AG08395 (cell line): ENCODE measurements around the gene TEK.
"Not testable (repeated sequence)": the region's sequence is repeated elsewhere in the genome, so short reads cannot be mapped to it uniquely, and the experiment has no call there.

Source experiments
- DNase-seq: peaks from one replicate; pipeline ENCODE4 v3.0.0; 2012; ENCODE audit warnings: mixed read lengths, low spot score

Gene TEK

DNA sequence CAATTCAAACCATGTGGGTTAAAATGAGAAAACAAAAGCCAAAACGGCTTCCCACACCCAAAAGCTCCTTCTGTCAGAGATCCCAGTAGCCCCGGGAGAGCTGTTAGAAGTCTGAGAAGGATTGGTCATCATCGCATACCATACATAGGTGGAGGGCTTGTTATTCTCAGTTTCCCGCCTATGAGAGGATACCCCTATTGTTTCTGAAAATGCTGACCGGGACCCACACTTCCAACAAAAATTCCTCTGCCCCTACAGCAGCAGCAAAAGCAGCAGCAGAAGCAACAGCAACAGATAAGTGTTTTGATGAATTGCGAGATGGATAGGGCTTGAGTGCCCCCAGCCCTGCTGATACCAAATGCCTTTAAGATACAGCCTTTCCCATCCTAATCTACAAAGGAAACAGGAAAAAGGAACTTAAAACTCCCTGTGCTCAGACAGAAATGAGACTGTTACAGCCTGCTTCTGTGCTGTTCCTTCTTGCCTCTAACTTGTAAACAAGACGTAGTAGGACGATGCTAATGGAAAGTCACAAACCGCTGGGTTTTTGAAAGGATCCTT lies at the start of gene TEK:
TEK (plus strand) TSS at position 245 of the 561 bp plus-strand sequence. CDS start 366 bp downstream, outside the sequence.
- peak; percentile 13 for DNase-seq

DNA sequence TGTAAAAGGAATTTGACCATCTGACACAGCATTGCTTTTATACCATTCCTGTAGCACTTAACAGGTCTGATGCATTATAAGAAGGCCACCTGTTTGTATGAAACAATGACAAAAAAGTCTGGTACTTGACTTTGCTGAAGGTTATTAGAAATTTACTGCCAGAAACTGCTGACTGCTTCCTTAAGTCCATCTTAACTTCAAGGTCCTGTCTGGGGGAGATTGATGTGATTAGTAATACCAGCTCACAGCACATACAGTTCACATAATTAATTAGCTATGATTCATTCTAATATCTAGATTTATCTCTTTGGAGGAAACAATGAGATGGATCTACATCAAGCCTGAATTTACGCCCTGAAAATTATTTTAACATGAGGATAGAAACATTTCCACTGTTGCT lies 49.6 kb upstream of the TEK start:
- no peak for DNase-seq

DNA sequence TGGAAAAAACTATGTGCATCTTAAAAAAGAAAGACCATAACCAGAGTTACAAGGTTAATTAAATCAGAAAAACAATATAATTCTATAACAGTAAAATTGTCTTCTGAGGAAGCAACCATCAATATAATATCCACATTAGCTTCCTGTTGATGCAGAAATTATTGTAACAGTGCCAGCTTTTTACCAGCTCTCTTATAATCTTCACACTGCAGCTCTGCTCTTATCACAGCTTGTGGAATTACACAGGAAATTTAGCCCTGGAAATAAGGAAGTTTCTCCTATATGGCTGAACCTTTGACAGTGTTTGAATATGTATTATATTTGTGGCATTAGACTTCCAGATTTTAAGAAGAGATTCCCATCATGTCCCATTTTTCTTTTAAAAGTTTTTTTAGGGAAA lies 49.1 kb upstream of the TEK start:
- DNase-seq, result no peak

- no peak for DNase-seq
Observed at GRCh38 chr9:27065288-27065687, 43.7 kb upstream of the TEK start.

- no peak for DNase-seq
Observed at GRCh38 chr9:27073841-27074728, 34.9 kb upstream of the TEK start.

GRCh38 chr9:27078685-27079084 lies 30.3 kb upstream of the TEK start:
- DNase-seq, result no peak

DNA sequence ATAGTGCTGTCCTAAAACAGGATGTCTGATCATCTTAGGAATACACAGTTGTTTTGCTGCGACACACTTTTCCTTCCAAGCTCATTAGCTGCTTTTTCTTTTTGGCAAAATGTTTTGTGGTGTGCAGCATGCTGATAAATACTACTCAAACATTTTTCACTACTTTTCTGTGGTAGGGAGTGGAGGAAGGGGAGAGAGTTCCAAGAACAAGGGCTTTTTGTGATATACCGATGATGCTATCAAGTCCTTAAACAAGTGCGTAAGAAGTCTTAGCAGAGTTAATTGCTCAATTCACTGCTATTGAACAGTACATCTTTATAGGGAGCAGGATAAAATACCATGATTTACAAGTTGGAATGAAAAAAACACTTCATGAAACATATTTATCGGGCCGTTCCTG lies 23.6 kb upstream of the TEK start:
- no peak for DNase-seq

GRCh38 chr9:27086818-27087680 lies 22.0 kb upstream of the TEK start:
- DNase-seq, result peak; percentile 12

DNA sequence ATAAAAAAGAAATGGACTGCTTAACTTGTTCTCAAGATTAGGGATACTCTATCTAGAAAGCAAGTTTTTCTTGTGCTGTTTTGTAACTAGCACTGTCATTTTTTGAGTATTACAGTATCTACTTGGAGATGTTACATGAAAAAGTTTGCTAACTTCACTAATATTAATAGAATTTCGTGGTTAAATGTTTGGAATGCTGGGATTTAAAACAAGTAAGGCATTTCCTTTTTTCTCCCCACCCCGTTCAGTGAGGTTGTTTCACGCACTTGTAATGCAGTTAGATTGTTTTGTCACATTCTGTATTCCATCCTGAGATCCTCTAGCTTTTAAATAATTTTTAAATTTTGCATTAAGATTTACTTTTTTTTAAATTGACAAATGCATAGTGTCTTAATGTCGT lies 20.0 kb upstream of the TEK start:
- DNase-seq, result peak; percentile 39

DNA sequence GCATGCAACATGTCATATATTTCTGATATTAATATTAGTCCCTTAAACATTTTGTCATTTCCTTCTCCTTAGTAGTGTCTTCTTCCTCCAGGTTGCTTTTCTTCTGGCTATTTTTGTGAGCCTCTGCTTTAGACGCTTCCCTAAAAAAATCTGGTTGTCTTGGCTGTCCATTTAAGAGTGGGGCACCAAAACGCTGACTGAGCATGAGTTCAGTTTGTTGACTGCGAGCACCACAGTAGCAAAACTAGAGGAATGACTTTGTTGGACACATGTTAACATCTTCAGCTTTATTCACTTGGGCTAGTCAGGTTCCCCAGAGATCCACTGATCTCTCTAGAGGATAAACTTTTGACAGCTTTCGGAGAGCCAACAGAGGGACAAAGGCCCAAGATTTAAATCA lies 19.3 kb upstream of the TEK start:
- DNase-seq, result no peak

DNA sequence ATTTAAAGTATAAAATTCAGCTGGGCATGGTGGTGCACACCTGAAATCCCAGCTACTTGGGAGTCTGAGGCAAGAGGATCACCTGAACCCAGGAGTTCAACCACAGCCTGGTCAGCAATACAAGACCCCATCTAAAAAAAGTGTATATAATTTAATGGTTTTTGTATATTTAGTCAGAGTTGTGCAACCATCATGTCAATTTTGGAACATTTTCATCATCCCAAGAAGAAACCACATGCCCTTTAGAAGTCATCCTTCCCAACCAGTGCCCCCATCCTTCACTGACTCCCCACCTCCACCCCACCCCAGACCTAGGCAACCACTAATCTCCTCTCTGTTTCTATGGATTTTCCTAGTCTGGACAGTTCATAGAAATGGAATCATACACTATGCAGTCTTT lies 18.8 kb upstream of the TEK start:
- no peak for DNase-seq

- no peak for DNase-seq
Observed at GRCh38 chr9:27090711-27091110, 18.3 kb upstream of the TEK start.

DNA sequence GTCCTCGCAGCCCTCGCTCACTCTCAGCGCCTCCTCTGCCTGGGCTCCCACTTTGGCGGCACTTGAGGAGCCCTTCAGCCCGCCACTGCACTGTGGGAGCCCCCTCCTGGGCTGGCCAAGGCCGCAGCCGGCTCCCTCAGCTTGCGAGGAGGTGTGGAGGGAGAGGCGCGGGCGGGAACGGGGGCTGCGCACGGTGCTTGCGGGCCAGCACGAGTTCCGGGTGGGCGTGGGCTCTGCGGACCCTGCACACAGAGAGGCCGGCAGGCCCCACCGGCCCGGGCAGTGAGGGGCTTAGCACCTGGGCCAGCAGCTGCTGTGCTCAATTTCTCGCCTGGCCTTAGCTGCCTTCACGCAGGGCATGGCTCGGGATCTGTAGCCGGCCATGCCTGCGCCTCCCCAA lies 16.5 kb upstream of the TEK start:
- DNase-seq, result not testable (repeated sequence)

DNA sequence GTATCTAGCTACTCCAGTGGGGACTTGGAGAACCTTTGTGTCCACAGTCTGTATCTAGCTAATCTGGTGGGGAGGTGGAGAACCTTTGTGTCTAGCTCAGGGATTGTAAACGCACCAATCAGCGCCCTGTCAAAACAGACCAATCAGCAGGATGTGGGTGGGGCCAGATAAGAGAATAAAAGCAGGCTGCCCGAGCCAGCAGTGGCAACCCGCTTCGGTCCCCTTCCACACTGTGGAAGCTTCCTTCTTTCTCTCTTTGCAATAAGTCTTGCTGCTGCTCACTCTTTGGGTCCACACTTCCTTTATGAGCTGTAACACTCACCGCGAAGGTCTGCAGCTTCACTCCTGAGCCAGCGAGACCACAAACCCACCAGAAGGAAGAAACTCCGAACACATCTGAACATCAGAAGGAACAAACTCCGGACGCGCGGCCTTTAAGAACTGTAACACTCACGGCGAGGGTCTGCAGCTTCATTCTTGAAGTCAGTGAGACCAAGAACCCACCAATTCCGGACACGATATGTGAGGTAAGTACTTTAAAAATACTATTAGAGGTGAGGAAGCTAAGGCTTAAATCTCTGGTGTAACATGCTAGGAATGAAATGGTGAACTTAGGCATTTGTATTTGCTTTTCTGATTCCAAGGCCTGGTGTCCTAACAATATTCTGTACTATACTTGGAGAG lies 15.5 kb upstream of the TEK start:
- DNase-seq, result not testable (repeated sequence)

GRCh38 chr9:27094640-27095298 lies 14.3 kb upstream of the TEK start:
- DNase-seq, result peak; percentile 81

DNA sequence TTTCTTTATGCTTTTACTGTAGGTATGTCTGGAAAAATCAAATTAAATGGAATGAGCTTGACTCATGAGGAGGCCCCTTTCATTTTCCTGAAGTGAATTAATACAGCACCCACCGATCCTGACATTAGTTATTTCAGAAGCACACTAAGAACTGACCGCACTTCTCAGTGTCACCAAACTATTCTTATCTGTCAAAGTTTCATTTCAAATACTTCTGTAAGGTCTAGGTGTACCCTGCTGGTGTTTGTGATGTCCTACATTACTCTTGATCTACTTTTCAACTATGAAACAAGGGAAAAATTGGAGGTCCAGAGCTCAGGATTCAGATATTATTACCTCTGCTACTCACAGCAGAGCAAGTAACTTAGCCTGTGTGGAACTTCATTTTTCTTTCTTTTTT lies 1.8 kb upstream of the TEK start:
- no peak for DNase-seq

GRCh38 chr9:27109621-27110020 lies 596 bp downstream of the TEK start:
- DNase-seq, result no peak

- DNase-seq, result no peak
Observed at GRCh38 chr9:27110181-27110580, 1.2 kb downstream of the TEK start.

DNA sequence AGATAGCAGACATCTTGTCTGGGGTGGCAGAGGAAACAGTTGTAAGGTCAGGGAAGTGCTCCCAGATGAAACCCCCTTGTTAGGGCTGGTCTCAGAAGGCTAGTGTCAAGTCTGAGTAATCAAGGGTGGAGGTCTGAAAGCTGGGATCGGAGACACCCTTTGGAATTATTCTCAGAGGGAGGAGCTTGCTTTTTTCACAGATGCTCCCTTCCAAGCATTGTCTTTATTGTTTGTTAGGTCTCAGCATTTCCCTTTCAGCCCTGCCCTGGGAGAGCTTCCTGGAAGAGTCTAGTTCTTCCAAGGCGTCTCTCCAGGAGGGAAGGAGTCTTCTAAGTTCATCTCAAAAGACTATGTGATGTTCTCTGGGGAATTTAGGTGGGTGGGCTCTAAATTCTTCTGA lies 3.2 kb downstream of the TEK start:
- DNase-seq, result no peak

- peak; percentile 20 for DNase-seq
Observed at GRCh38 chr9:27117489-27118135, 8.6 kb downstream of the TEK start.

GRCh38 chr9:27118916-27119315 lies 9.9 kb downstream of the TEK start:
- DNase-seq, result peak; percentile 14
